ENCODE data around the gene CRYAA. TPM values are rescaled to one million over a fixed set of nuclear protein-coding genes. Genes with fewer than 3 reads are reported as not detected.
A peak's percentile ranks its signal among the peaks of the same experiment; 100 is the strongest.

The CRYAA gene
- total RNA-seq, 3 donors from 2014 or later, result not detected

DNA sequence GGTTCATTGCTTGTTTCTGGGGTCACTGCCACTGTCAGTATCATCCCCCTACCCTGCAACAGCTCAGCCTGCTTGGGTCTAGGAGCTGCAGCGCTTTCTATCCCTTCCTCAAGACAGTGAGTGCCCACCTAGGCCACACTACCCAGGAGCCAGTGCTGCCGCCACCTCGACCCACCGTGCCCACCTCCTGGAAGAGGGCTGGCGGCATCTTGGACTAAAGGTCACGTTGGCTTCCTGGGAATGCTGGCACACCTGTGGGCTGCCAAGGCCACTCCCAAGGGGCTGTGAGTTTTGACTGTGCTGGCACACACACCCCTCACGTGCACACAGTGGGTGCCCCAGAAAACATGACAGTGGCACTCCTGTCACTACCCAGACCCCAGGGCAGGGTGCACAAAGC, 22.1 kb downstream of the CRYAA start:
- no peak overlapping the region for H3K4me3 ChIP-seq
- H3K27ac ChIP-seq, result no peak overlapping the region
- no peaks in the 10 kb centered on the region for H3K9me3 ChIP-seq
- intact Hi-C loops (cut with DNase I; ENCODE audit: low total_unique reads), result no loop called here
- no peaks in the 10 kb centered on the region for H3K27me3 ChIP-seq
- H3K4me1 ChIP-seq, result peaks cover 11 to 20% of the 10 kb centered on the region in 2 donors
- TF ChIP-seq, protein P1, sequence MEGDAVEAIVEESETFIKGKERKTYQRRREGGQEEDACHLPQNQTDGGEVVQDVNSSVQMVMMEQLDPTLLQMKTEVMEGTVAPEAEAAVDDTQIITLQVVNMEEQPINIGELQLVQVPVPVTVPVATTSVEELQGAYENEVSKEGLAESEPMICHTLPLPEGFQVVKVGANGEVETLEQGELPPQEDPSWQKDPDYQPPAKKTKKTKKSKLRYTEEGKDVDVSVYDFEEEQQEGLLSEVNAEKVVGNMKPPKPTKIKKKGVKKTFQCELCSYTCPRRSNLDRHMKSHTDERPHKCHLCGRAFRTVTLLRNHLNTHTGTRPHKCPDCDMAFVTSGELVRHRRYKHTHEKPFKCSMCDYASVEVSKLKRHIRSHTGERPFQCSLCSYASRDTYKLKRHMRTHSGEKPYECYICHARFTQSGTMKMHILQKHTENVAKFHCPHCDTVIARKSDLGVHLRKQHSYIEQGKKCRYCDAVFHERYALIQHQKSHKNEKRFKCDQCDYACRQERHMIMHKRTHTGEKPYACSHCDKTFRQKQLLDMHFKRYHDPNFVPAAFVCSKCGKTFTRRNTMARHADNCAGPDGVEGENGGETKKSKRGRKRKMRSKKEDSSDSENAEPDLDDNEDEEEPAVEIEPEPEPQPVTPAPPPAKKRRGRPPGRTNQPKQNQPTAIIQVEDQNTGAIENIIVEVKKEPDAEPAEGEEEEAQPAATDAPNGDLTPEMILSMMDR (IDR thresholded peaks at IDR 0.05), result no peak
- TF ChIP-seq POLR2A (IDR thresholded peaks at IDR 0.05) (no peak), POLR2AphosphoS5 (IDR thresholded peaks at IDR 0.05) (no peak)
- no peaks in the 10 kb centered on the region for H3K36me3 ChIP-seq
- DNase-seq (ENCODE audit: low spot score in 2 of 2), result peak; percentile 15 to 44

DNA sequence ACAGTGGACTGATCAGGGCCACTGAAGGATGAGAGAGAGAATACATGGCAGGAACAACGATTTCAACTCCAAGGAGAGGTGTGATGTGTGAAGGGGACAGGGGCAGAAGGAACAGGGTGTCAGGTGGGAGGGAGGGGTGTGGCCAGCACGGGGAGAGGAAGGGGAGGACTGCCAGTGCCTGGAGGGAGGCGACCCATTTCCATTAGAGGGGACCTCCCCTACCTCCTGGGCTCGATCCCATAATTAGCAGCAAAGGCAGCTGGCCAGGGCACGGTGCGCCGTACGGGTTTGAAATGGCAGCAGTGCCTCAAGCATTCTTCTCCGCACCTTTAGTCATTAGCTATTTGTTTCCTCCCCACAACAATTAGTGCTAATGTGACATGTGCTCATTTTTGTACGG, 22.7 kb downstream of the CRYAA start:
- DNase-seq (ENCODE audit: low spot score in 2 of 2), result peak; percentile 15 to 45
- Histone ChIP-seq H3K4me1 (peaks cover 11 to 25% of the 10 kb centered on the region in 2 donors), H3K27ac (no peak overlapping the region), H3K4me3 (no peak overlapping the region), H3K27me3 (no peaks in the 10 kb centered on the region), H3K9me3 (no peaks in the 10 kb centered on the region), H3K36me3 (no peaks in the 10 kb centered on the region)
- intact Hi-C loops (cut with DNase I; ENCODE audit: low total_unique reads), result no loop called here
- no peak for TF ChIP-seq POLR2A (IDR thresholded peaks at IDR 0.05)
- TF ChIP-seq POLR2AphosphoS5 (IDR thresholded peaks at IDR 0.05), result no peak
- TF ChIP-seq, protein P1 (IDR thresholded peaks at IDR 0.05), result no peak

DNA sequence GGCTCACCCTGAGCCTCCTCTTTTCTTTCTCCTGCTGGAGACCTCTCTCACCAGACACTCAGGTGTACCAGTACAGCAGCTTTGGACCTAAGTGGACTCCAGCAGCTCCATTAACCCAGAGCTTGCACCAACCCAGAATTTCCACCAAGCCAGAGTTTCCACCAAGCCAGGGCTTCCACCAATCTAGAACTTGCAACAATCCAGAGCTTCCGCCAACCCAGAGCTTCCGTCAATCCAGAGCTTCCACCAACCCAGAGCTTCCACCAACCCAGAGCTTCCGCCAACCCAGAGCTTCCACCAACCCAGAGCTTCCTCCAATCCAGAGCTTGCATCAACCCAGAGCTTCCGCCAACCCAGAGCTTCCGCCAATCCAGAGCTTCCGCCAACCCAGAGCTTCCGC, 23.2 kb downstream of the CRYAA start:
- Histone ChIP-seq H3K36me3 (no peaks in the 10 kb centered on the region), H3K4me3 (no peak overlapping the region), H3K27me3 (no peaks in the 10 kb centered on the region), H3K9me3 (no peaks in the 10 kb centered on the region), H3K27ac (no peak overlapping the region), H3K4me1 (peaks cover 11 to 28% of the 10 kb centered on the region in 2 donors)
- TF ChIP-seq POLR2AphosphoS5 (IDR thresholded peaks at IDR 0.05), result no peak
- TF ChIP-seq, protein P1 (IDR thresholded peaks at IDR 0.05), result no peak
- TF ChIP-seq POLR2A (IDR thresholded peaks at IDR 0.05), result no peak
- peak in 1 of 2 donors; percentile 10 for DNase-seq (ENCODE audit: low spot score in 2 of 2)
- intact Hi-C loops (cut with DNase I; ENCODE audit: low total_unique reads), result no loop called here

- H3K27ac ChIP-seq, result no peak overlapping the region
- H3K4me3 ChIP-seq, result no peak overlapping the region
- no peaks in the 10 kb centered on the region for H3K36me3 ChIP-seq
- peak; percentile 19 to 22 for DNase-seq (ENCODE audit: low spot score in 2 of 2)
- TF ChIP-seq POLR2AphosphoS5 (IDR thresholded peaks at IDR 0.05) (no peak), POLR2A (IDR thresholded peaks at IDR 0.05) (no peak)
- TF ChIP-seq, protein P1 (IDR thresholded peaks at IDR 0.05), result no peak
- intact Hi-C loops (cut with DNase I; ENCODE audit: low total_unique reads), result no loop called here
- H3K27me3 ChIP-seq, result no peaks in the 10 kb centered on the region
- no peaks in the 10 kb centered on the region for H3K9me3 ChIP-seq
- H3K4me1 ChIP-seq, result peaks cover 11 to 28% of the 10 kb centered on the region in 2 donors
These were observed 23.8 kb downstream of the CRYAA start for GRCh38 chr21:43192501-43193081.

GRCh38 chr21:43193088-43193650, 24.4 kb downstream of the CRYAA start:
- H3K27ac ChIP-seq, result peak overlapping the region; percentile 90
- H3K9me3 ChIP-seq, result no peaks in the 10 kb centered on the region
- peaks cover 11 to 28% of the 10 kb centered on the region in 2 donors for H3K4me1 ChIP-seq
- no peaks in the 10 kb centered on the region for H3K36me3 ChIP-seq
- no peaks in the 10 kb centered on the region for H3K27me3 ChIP-seq
- TF ChIP-seq, protein P1 (IDR thresholded peaks at IDR 0.05), result no peak
- no peak for TF ChIP-seq POLR2A (IDR thresholded peaks at IDR 0.05)
- TF ChIP-seq POLR2AphosphoS5 (IDR thresholded peaks at IDR 0.05), result no peak
- DNase-seq (ENCODE audit: low spot score in 2 of 2), result no peak
- no peak overlapping the region for H3K4me3 ChIP-seq
- intact Hi-C loops (cut with DNase I; ENCODE audit: low total_unique reads), result no loop called here

Measured in breast epithelium (tissue), 4 donors.